HepG2 (cell line): ENCODE measurements around the gene MRPL50. TPM values are rescaled to one million over a fixed set of nuclear protein-coding genes. Genes with fewer than 3 reads are reported as not detected.

Experiments used
- FOXM1 ChIP-seq: sonication (generic); formaldehyde crosslinking; IDR thresholded peaks from 2 replicates; pipeline ENCODE4 v1.5.0; 2020; ENCODE audit warnings: missing genetic modification reagents
- MTF2 ChIP-seq: sonication (generic); formaldehyde crosslinking; IDR thresholded peaks from 2 replicates; pipeline ENCODE4 v1.5.0; 2020; ENCODE audit warnings: missing genetic modification reagents, borderline replicate concordance
- PPARG ChIP-seq: conservative IDR thresholded peaks from 2 replicates; pipeline ENCODE4 v1.6.1; 2016; ENCODE audit warnings: missing biosample characterization, missing genetic modification reagents
- RAD21 ChIP-seq: fragments of 450-650 bp; formaldehyde crosslinking; IDR thresholded peaks from 2 replicates; pipeline ENCODE4 v1.5.0; 2020; ENCODE audit warnings: mild to moderate bottlenecking
- REL ChIP-seq: sonication (generic); formaldehyde crosslinking; conservative IDR thresholded peaks from 2 replicates; pipeline ENCODE4 v1.8.0; 2022; ENCODE audit warnings: mild to moderate bottlenecking, missing genetic modification reagents, moderate library complexity
- SOX13 ChIP-seq, 3 experiments: fragments of 450-650 bp in 1 of 3; sonication (generic) in 1 of 3; formaldehyde crosslinking in 1 of 3; IDR thresholded peaks in 2 of 3; conservative IDR thresholded peaks in 1 of 3; 2 replicates each; pipeline versions ENCODE4 v1.5.0 to v1.6.1; 2016 to 2020; ENCODE audit warnings: antibody characterized with exemption in 1 of 3, mild to moderate bottlenecking in 1 of 3, missing compliant biosample characterization in 1 of 3, missing genetic modification reagents in 1 of 3, moderate library complexity in 1 of 3
- U2AF1 ChIP-seq: fragments of 200-400 bp; formaldehyde crosslinking; optimal IDR thresholded peaks from 2 replicates; pipeline ENCODE3; 2017; ENCODE audit warnings: mild to moderate bottlenecking, low read depth, low read length
- ZMYM3 ChIP-seq: sonication (generic); formaldehyde crosslinking; IDR thresholded peaks from 2 replicates; pipeline ENCODE4 v1.5.1; 2020; ENCODE audit warnings: mild to moderate bottlenecking, missing genetic modification reagents
- ZNF451 ChIP-seq: sonication (generic); formaldehyde crosslinking; IDR thresholded peaks from 2 replicates; pipeline ENCODE4 v1.5.0; 2020; ENCODE audit warnings: mild to moderate bottlenecking, missing genetic modification reagents
- ZNF644 ChIP-seq: IDR thresholded peaks from 2 replicates; pipeline ENCODE4 v1.6.1; 2016; ENCODE audit warnings: low read depth
- ZNF7 ChIP-seq: IDR thresholded peaks from 2 replicates; pipeline ENCODE4 v1.6.1; 2016; ENCODE audit warnings: missing biosample characterization, missing genetic modification reagents
- ZNF782 ChIP-seq: sonication (generic); formaldehyde crosslinking; IDR thresholded peaks from 2 replicates; pipeline ENCODE4 v1.4.0; 2020; ENCODE audit warnings: missing genetic modification reagents, mild to moderate bottlenecking, borderline replicate concordance
- ZNF891 ChIP-seq: sonication (generic); formaldehyde crosslinking; IDR thresholded peaks from 2 replicates; pipeline ENCODE4 v1.5.0; 2020; ENCODE audit warnings: mild to moderate bottlenecking, missing genetic modification reagents
- polyA plus RNA-seq, 8 experiments: library from polyadenylated mRNA; depleted of rRNA in 3 of 8; stranded (reverse) in 7 of 8; unstranded in 1 of 8; fragments of >200 nt; fragmentation: Illumina TruSeq in 4 of 8; extraction: Trizol in 4 of 8; gene quantifications; 2 replicates each; pipeline versions ENCODE4 v1.2.1 to v1.2.3, GENCODE V29; 2011 to 2016; ENCODE audit warnings: low read depth in 4 of 8, missing spikeins in 1 of 8, mixed read lengths in 1 of 8; ENCODE audit not compliant: insufficient read depth in 1 of 8
- total RNA-seq, 5 experiments: library from RNA; depleted of rRNA; stranded (reverse); fragments of >200 nt; fragmentation: Illumina TruSeq; extraction: Trizol; gene quantifications; 2 replicates each; pipeline ENCODE4 v1.2.3, GENCODE V29; 2016; ENCODE audit warnings: low read depth in 1 of 5
- TF ChIP-seq, protein P1 (sequence below): sonication (generic); formaldehyde crosslinking; IDR thresholded peaks from 2 replicates; pipeline ENCODE4 v1.5.0; 2020; ENCODE audit warnings: missing genetic modification reagents
- TF ChIP-seq, protein P2 (sequence below): IDR thresholded peaks from 2 replicates; pipeline ENCODE4 v1.6.1; 2016; ENCODE audit warnings: mild to moderate bottlenecking
- TF ChIP-seq, protein P3 (sequence below): sonication (generic); formaldehyde crosslinking; IDR thresholded peaks from 2 replicates; pipeline ENCODE4 v1.4.0; 2020; ENCODE audit warnings: low read depth, missing genetic modification reagents
- TF ChIP-seq, protein P4 (sequence below): sonication (generic); formaldehyde crosslinking; IDR thresholded peaks from 2 replicates; pipeline ENCODE4 v1.4.0; 2020; ENCODE audit warnings: missing genetic modification reagents
- TF ChIP-seq, protein P5 (sequence below): sonication (generic); formaldehyde crosslinking; conservative IDR thresholded peaks from 2 replicates; pipeline ENCODE4 v1.8.0; 2022; ENCODE audit warnings: mild to moderate bottlenecking, moderate library complexity, missing genetic modification reagents

Gene MRPL50
- total and polyA plus RNA-seq, 2 of the 13 experiments (the other 11 are each of a cell fraction or from before 2014, with no cell fraction given) = 37.1 to 70.0 TPM

DNA sequence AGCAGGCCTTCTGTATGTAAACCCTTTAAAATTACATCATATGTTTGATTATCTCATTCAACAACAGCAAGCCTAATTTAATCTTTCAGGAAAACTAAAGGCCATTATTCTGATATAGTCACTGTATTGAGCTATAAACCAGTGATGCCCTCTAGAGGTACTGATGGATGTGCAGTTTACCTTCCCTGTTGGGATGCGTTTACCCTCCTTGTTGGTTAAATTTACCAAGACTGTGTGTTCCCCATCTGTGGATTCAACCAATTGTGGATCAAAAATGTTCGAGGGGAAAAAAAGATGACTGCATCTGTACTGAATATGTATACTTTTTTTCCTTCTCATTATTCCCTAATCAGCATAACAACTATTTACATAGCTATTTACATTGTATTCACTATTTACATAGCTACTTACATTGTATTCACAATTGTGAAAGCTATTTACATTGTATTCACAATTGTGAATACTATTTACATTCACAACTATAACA lies 9.9 kb downstream of the MRPL50 start (continued):
- TF ChIP-seq, protein P1, sequence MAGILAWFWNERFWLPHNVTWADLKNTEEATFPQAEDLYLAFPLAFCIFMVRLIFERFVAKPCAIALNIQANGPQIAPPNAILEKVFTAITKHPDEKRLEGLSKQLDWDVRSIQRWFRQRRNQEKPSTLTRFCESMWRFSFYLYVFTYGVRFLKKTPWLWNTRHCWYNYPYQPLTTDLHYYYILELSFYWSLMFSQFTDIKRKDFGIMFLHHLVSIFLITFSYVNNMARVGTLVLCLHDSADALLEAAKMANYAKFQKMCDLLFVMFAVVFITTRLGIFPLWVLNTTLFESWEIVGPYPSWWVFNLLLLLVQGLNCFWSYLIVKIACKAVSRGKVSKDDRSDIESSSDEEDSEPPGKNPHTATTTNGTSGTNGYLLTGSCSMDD (CRISPR knock-in tag) = no peak
- no peak for TF ChIP-seq ZNF782 (CRISPR knock-in tag)
- TF ChIP-seq ZNF891 = no peak
- TF ChIP-seq U2AF1 = no peak
- peak; percentile 40; the same call in 1 of the 2 replicates for TF ChIP-seq RAD21
- no peak for TF ChIP-seq ZNF451
- TF ChIP-seq, protein P2, sequence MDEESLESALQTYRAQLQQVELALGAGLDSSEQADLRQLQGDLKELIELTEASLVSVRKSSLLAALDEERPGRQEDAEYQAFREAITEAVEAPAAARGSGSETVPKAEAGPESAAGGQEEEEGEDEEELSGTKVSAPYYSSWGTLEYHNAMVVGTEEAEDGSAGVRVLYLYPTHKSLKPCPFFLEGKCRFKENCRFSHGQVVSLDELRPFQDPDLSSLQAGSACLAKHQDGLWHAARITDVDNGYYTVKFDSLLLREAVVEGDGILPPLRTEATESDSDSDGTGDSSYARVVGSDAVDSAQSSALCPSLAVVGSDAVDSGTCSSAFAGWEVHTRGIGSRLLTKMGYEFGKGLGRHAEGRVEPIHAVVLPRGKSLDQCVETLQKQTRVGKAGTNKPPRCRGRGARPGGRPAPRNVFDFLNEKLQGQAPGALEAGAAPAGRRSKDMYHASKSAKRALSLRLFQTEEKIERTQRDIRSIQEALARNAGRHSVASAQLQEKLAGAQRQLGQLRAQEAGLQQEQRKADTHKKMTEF (CRISPR knock-in tag) = peak; percentile 22; the same call in 1 of the 2 replicates
- peak; percentile 21; the same call in 1 of the 2 replicates for TF ChIP-seq PPARG (CRISPR knock-in tag)
- TF ChIP-seq, protein P3, sequence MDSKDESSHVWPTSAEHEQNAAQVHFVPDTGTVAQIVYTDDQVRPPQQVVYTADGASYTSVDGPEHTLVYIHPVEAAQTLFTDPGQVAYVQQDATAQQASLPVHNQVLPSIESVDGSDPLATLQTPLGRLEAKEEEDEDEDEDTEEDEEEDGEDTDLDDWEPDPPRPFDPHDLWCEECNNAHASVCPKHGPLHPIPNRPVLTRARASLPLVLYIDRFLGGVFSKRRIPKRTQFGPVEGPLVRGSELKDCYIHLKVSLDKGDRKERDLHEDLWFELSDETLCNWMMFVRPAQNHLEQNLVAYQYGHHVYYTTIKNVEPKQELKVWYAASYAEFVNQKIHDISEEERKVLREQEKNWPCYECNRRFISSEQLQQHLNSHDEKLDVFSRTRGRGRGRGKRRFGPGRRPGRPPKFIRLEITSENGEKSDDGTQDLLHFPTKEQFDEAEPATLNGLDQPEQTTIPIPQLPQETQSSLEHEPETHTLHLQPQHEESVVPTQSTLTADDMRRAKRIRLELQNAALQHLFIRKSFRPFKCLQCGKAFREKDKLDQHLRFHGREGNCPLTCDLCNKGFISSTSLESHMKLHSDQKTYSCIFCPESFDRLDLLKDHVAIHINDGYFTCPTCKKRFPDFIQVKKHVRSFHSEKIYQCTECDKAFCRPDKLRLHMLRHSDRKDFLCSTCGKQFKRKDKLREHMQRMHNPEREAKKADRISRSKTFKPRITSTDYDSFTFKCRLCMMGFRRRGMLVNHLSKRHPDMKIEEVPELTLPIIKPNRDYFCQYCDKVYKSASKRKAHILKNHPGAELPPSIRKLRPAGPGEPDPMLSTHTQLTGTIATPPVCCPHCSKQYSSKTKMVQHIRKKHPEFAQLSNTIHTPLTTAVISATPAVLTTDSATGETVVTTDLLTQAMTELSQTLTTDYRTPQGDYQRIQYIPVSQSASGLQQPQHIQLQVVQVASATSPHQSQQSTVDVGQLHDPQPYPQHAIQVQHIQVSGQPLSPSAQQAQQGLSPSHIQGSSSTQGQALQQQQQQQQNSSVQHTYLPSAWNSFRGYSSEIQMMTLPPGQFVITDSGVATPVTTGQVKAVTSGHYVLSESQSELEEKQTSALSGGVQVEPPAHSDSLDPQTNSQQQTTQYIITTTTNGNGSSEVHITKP (CRISPR knock-in tag) = no peak
- no peak for TF ChIP-seq ZNF7 (CRISPR knock-in tag)
- TF ChIP-seq ZMYM3 (CRISPR knock-in tag) = no peak
- TF ChIP-seq, protein P4, sequence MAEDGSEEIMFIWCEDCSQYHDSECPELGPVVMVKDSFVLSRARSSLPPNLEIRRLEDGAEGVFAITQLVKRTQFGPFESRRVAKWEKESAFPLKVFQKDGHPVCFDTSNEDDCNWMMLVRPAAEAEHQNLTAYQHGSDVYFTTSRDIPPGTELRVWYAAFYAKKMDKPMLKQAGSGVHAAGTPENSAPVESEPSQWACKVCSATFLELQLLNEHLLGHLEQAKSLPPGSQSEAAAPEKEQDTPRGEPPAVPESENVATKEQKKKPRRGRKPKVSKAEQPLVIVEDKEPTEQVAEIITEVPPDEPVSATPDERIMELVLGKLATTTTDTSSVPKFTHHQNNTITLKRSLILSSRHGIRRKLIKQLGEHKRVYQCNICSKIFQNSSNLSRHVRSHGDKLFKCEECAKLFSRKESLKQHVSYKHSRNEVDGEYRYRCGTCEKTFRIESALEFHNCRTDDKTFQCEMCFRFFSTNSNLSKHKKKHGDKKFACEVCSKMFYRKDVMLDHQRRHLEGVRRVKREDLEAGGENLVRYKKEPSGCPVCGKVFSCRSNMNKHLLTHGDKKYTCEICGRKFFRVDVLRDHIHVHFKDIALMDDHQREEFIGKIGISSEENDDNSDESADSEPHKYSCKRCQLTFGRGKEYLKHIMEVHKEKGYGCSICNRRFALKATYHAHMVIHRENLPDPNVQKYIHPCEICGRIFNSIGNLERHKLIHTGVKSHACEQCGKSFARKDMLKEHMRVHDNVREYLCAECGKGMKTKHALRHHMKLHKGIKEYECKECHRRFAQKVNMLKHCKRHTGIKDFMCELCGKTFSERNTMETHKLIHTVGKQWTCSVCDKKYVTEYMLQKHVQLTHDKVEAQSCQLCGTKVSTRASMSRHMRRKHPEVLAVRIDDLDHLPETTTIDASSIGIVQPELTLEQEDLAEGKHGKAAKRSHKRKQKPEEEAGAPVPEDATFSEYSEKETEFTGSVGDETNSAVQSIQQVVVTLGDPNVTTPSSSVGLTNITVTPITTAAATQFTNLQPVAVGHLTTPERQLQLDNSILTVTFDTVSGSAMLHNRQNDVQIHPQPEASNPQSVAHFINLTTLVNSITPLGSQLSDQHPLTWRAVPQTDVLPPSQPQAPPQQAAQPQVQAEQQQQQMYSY (CRISPR knock-in tag) = no peak
- TF ChIP-seq MTF2 = no peak
- 0 out of 2 replicates have a peak, but pooled peaks have one; percentile 16 for TF ChIP-seq SOX13 (IDR thresholded peaks at IDR 0.05)
- TF ChIP-seq SOX13 (CRISPR knock-in tag; conservative IDR thresholded peaks at IDR 0.05 in 1 of 2, IDR thresholded peaks at IDR 0.05 in 1 of 2) = peak in 1 of 2 experiments; percentile 65; a peak in 2 of 4 replicates
- TF ChIP-seq FOXM1 = no peak
- TF ChIP-seq REL (CRISPR knock-in tag) = no peak
- TF ChIP-seq, protein P5, sequence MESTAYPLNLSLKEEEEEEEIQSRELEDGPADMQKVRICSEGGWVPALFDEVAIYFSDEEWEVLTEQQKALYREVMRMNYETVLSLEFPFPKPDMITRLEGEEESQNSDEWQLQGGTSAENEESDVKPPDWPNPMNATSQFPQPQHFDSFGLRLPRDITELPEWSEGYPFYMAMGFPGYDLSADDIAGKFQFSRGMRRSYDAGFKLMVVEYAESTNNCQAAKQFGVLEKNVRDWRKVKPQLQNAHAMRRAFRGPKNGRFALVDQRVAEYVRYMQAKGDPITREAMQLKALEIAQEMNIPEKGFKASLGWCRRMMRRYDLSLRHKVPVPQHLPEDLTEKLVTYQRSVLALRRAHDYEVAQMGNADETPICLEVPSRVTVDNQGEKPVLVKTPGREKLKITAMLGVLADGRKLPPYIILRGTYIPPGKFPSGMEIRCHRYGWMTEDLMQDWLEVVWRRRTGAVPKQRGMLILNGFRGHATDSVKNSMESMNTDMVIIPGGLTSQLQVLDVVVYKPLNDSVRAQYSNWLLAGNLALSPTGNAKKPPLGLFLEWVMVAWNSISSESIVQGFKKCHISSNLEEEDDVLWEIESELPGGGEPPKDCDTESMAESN (CRISPR knock-in tag) = no peak
- 0 out of 2 replicates have a peak, but pooled peaks have one; percentile 60 for TF ChIP-seq ZNF644
